ENCODE data around the gene DNASE1.

DNASE1 gene

GRCh38 chr16:3695610-3696369, 41.3 kb downstream of the DNASE1 start:
- DNase-seq (ENCODE audit: low read depth in 2 of 2) = no peak

DNA sequence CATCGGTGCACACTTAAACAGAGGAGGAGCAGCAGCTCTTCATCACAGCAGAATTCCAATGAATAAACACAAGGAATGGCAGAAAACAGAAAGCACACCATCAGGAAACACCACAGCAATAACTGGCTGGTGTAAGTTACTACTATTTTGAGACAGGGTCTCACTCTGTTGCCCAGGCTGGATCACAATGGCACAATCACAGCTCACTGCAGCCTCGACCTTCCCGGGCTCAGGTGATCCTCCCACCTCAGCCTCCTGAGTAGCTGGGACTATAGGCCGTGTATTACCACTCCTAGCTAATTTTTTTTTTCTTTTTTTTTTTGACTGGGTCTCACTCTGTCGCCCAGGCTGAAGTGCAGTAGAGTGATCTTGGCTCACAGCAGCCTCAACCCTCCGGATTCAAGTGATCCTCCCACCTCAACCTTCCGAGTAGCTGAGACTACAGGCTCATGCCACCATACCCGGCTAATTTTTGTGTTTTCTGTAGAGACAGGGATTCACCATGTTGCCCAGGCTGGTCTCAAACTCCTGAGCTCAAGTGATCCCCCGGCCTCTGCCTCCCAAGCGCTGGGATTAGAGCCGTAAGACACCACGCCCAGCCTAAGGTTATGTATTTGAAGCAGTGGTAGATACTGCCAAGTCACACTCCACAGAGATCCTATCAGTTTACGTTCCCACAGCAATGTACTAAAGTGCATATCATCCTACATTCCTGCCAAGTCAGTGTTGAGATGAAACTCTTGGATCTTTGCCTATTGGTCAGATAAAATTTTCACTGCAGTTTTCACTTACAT, 42.1 kb downstream of the DNASE1 start:
- DNase-seq (ENCODE audit: low read depth in 2 of 2) = no peak

- no peak for DNase-seq (ENCODE audit: low read depth in 2 of 2)
Observed at GRCh38 chr16:3698941-3699340, 44.5 kb downstream of the DNASE1 start.

DNA sequence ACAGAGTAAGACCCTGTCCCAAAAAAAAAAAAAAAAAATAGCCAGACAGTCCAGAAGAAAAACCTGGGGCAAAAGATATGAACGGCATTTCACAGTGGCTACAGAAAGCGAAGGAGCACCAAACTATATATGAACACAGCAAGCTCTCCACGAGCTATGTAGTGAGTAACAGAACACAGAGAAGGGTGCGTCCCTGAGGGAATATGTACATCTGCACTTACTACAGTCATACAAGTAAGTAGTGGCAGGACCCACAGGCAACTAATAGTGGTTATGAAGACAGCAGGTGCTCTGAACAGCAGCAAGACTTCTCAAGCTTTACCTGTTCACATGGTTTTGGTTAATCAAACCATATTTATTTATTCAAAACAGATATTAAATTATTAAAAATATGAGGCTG, 47.0 kb downstream of the DNASE1 start:
- DNase-seq (ENCODE audit: low read depth in 2 of 2) = no peak

DNA sequence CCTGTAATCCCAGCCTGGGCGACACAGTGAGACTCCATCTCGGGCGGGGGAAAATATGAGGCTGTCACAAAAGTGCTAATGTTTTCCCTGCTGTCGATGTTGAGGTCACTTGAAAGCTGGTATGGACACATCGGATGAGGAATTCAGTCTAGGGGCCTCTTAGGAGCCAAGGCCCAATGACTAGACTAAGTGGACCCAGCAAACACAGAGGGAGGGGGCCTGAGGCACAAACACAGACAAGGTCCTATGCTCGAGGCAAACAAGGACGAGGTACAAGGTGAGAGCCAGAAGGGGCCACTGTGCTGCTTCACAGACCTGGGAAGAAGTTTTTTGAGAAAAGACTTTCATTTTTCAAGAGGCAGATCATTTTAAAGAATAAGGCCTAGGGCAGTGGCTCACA, 47.6 kb downstream of the DNASE1 start:
- DNase-seq (ENCODE audit: low read depth in 2 of 2) = no peak

- no peak for DNase-seq (ENCODE audit: low read depth in 2 of 2)
Observed at GRCh38 chr16:3706253-3707012, 51.9 kb downstream of the DNASE1 start.
